Activated CD4-positive, alpha-beta T cell treated with anti-CD3 and anti-CD28 coated beads for 24 hours (primary cell): ENCODE measurements around the gene TBC1D1.
"Not testable (repeated sequence)": the region's sequence is repeated elsewhere in the genome, so short reads cannot be mapped to it uniquely, and the experiment has no call there.

Experiments
- DNase-seq, 2 donors: peaks; one replicate each; pipeline ENCODE4 v3.0.0-alpha.2; 2020; ENCODE audit warnings: low read depth in 2 of 2

Gene TBC1D1

DNA sequence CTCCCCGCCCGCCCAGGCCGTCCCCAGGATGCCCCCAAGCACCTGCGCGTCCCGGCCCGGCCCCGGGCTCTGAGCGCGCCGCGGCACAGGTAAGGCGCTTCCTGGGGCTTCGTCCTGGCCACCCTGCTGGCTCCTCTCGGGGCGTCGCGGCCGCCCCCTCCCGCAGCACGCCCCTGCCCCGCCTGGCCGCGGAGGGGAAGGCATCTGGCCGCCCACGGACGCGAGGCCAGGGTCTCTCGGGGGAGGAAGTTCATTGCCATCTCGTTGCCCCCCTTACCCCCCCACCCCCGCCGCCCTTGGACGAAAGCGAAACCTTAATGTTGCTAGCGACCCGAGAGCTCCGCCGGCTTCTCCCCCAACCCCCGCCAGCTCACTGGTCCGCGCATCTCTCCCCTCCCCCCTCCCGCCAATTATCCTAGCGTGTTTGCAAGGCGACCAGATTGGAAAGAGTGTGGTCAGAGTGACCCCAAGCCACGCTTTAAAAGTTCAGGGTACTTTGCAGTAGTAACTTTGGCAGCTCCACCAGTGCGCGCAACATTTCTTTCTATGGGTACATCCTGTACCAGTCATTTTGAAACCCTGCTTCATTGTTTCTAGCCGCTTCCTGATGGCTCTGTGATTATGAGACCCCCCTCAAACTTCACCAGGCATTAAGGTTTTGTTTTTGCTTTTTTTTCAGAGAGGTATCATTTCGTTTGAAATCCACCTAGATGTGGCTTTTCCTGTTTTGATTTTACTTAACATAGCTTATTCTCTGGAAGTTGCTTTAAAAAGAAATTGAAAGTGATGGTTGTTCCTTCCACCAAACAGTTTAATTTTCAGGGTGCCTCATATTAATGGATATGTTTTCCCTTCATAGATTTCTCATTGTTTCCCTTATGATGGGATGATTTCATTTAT lies 626 bp downstream of the TBC1D1 start:
- peak; percentile 13 to 32 for DNase-seq

DNA sequence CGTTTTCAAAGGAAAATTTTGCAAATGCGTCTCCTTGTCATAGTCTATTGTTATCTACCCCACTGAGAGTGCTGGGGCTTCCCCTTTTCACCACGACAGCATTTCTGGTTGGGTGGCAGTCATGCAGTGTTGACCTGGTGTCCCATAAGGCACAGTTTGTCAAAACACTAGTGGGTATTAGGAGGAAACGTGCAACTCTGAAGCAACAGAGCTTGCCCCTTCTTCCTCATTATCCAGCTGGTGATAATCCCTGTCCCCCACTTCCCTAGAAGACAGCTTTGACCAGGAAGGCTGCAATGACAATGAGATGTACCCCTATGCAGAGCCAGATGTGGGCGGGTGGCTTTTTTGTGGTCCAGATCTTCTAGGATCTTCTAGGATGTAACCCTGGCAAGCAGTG lies 1.8 kb downstream of the TBC1D1 start:
- DNase-seq, result peak; percentile 24 to 29

- DNase-seq, result no peak
These were observed 2.3 kb downstream of the TBC1D1 start for GRCh38 chr4:37893164-37893563.

DNA sequence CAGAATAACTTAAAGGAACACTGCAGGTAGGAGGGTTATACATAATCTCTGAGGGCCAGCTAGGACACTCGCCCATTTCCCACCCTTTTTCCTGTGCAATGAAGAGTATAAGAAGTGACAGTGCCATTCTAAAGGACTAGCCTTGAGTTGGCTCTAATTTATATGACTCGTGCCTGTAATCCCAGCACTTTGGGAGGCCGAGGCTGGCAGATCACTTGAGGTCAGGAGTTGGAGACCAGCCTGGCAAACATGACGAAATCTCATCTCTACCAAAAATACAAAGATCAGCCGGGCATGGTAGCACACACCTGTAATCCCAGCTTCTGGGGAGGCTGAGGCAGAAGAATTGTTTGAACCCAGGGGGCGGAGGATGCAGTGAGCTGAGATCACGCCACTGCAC lies 4.4 kb downstream of the TBC1D1 start:
- DNase-seq, result no peak

DNA sequence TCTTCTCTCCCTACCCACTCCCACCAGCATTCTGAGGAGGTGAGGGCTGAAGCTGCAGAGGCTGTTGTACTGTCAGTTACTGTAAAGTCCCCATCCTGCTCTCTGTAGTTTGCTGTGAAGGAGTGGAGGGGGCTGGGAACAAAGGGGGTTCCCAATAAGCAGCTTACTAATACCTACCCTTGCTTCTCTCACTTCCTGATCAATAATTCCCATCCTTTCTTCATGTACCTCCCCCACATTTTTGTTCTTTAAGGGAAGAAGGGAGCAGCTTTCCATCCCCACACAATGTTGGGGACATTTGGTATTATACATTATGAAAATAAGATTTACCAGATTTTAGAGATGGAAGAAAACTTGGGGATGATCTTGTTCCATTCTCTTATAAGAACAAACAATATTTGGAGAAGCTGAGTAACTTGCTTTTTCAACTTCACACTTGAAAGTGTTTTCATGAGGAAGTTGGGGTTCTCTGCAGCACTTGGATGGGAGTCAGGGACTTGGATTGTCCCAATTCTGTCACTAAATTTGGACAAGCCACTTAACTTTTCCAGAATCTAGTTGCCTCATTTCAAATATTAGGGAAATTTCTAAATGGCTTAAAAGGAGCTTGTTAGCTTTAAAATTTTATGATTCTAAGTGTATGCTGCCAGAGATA lies 5.4 kb downstream of the TBC1D1 start:
- no peak for DNase-seq

- DNase-seq, result no peak
These were observed 11.3 kb downstream of the TBC1D1 start for GRCh38 chr4:37902212-37902611.

- no peak for DNase-seq
These were observed 12.1 kb downstream of the TBC1D1 start for GRCh38 chr4:37902738-37903693.

- DNase-seq, result no peak
These were observed 13.0 kb downstream of the TBC1D1 start for GRCh38 chr4:37903901-37904300.

DNA sequence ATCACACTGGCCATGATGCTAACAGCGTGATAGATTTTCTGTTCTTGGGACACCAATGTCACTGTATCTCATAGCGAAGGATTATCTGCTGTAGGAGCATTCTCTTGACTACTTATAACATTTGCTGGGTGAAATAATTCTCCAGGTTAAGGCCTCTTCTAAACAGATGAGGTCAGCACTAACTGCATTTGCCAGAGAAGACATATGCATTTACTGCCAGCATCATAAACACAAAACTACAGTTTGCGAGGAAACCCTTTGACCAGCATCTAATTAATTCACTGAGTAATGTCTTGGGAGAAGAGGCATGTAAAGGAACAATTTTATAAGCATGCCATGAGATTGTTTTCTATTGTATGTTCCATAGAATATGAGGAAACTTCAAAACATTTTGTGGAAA lies 13.9 kb downstream of the TBC1D1 start:
- DNase-seq, result no peak

DNA sequence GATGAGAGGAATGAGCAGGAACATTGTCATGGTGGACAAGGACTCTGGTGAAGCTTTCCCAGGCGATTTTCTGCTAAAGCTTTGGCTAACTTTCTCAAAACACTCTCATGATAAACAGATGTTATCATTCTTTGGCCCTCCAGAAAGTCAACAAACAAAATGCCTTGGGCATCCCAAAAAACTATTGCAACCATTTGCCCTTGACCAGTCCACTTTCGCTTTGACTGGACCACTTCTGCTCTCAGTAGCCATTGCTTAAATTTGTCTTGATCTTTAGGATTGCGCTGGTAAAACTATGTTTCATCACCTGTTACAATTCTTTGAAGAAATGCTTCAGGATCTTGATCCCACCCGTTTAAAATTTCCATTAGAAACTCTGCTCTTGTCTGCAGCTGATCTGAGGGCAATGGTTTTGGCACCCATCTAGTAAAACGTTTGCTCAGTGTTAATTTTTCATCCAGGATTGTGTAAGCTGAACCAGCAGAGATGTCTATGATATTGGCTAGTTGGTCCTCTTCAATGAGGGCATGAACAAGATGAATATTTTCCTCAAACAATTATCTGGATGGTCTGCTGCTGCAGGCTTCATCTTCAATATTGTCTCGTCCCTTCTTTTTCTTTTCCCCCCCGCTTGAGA lies 14.8 kb downstream of the TBC1D1 start:
- no peak for DNase-seq

DNA sequence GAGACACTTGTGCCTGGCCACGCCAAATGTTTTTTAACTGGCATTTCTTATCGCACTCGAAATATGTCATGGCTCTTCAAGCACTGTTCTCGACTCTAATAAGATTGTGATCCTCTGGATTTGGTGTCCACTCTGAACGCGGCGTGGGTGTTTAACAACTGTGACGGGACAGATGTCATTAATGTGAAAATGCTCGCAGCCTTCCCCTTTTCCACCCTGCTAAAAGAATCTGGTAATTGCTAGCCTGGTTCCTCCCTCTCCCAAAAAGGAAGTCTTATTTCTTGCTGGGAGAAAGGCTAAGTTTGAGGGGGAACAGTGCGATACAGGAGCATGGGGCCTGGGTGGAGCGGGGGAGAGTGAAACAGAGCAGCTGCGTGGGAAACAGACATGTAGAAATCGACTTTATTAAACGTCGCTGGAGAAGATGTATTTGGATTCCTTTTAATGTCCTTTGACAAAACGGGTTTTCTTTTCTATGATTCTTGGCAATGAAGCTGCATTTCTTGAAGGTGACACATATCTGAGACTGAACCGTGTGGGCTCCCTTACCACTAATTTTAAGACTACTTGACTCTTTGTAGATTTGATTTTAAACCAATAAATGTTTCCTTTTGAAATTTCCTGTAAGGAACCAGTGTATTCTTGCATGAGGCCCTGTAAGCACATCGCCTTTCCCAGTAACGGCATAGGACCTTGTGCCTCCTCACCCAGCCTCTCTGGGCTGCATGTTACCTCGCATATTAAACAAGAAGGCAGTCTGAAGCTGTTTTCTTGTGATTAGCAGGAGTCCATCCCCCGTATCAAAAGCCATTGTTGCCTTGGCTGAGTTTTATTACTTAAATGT lies 17.8 kb downstream of the TBC1D1 start:
- DNase-seq, result no peak

DNA sequence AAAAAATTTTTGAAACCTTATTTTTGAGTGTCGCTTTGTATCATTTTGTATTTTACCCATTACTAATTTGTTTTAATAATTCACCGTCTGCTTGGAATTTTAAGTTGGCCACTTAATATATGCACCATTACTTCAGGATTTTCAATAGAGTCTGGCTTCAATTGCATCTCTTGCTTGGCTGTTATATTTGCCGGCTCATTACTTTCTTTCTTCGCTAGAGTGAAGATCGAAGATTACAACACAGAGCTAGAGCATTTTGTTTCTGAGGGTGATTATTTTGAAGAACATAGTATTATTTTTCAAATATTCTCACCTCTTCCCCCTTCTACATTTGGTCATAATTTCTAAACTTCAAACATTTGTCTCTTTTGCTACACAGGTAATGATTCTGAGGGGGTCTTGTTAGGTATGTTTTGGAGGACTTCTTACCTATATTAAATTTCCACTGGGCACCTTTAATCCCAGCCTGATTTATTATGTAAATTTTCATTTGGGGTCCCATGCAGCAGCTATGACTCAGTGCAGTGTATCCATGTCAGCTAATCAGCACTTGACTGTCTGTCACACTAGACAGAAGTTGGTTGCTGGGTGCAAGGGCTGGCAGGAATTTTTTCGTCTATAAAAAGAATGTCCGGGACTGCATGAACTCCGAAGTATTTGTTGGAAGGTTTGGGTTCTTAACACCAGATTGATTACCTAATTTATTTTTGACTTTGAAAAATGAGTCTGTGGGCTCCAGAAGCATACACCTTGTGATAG lies 18.6 kb downstream of the TBC1D1 start:
- DNase-seq, result no peak

DNA sequence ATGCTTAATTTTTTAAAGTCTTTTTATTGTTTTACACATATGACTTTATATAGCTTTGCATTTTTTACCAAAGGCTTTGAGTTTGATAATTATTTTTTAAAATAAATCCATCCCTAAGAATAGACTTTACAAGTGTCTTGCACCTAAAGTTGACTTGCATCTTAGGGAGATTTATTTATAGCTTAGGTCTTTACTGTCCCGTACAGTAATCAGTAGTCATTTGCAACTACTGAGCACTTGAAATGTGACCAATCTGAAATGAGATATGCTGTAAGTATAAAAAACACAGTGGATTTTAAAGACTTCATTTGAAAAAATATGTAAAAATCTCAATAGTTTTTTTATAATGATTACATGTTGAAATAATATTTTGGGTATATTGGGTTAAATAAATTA lies 19.2 kb downstream of the TBC1D1 start:
- DNase-seq, result no peak

DNA sequence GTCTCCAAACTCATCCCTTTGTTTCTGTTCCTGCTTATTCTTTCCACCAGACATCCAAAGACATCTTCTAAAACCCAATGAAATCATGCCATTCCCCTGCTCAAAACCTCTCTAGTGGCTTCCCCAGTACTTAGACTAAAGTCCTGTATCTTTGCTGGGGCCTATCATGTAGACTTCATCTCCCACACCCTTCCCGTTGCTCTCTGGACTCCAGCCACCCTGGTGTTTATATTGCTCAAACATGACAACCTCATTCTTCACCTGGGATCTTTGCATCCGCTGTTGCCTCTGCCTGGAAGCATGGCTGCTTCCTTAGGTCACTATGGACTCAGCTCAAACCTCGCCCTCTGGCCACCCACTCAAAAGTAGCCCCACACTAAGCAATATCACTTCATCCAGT lies 23.7 kb downstream of the TBC1D1 start:
- DNase-seq, result no peak

DNA sequence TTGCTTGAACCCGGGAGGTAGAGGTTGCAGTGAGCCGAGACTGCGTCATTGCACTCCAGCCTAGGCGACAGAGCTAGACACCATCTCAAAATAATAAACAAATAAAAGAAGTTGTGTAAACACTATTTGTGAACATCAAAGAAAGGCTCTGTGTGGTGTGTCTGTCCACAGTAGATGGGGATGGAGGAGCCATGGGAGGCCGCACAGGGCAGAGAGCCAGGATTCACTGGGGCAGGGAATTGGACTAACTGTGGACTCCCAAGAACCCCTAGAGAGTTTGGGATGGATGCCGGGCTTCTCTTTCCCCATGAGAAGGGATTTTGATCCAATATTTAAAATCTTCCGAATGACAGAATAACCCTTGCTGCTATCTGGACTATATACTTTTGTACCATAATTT lies 26.5 kb downstream of the TBC1D1 start:
- DNase-seq, result no peak

GRCh38 chr4:37918653-37919052 lies 27.8 kb downstream of the TBC1D1 start:
- DNase-seq, result no peak

- DNase-seq, result no peak
These were observed 31.4 kb downstream of the TBC1D1 start for GRCh38 chr4:37922328-37922727.

DNA sequence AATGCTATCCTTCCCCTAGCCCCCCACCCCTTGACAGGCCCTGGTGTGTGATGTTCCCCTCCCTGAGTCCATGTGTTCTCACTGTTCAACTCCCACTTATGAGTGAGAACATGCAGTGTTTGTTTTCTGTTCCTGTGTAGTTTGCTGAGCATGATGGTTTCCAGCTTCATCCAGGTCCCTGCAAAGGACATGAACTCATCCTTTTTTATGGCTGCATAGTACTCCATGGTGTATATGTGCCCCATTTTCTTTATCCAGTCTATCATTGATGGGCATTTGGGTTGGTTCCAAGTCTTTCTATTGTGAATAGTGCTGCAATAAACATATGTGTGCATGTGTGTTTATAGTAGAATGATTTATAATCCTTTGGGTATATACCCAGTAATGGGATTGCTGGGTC lies 32.2 kb downstream of the TBC1D1 start:
- DNase-seq, result not testable (repeated sequence)

DNA sequence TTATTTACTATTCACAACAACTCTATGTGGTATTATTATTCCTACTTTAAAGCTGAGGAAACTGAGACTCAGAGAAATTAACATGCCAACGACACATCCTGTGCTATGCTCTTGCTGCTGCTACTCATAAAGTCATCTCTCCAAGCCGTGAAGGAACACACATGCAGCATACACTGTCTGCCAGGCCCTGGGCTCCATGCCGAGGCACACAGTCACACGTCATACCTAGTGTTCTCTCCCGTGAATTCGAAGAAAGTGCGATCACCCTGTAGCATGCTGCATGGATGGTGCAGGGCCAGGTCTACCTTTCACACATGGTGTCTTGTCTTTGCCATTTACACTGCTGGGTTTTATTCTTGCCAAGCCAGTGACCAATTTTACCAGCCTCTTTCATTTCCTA lies 34.1 kb downstream of the TBC1D1 start:
- DNase-seq, result no peak

- DNase-seq, result no peak
These were observed 36.5 kb downstream of the TBC1D1 start for GRCh38 chr4:37927434-37927833.
